Ishikawa (cell line): ENCODE data around the gene TRIM54.

Experiments
- CEBPB ChIP-seq: IDR thresholded peaks from 2 replicates; pipeline ENCODE4 v1.6.1; 2012
- CREB1 ChIP-seq: IDR thresholded peaks from 2 replicates; pipeline ENCODE4 v1.6.1; 2012; ENCODE audit warnings: low read depth
- EGR1 ChIP-seq: IDR thresholded peaks from 2 replicates; pipeline ENCODE4 v1.6.1; 2012
- EP300 ChIP-seq: IDR thresholded peaks from 2 replicates; pipeline ENCODE4 v1.6.1; 2012; ENCODE audit warnings: borderline replicate concordance
- FOXM1 ChIP-seq: IDR thresholded peaks from 2 replicates; pipeline ENCODE4 v1.6.1; 2012; ENCODE audit warnings: low read depth, borderline replicate concordance
- MAX ChIP-seq: IDR thresholded peaks from 2 replicates; pipeline ENCODE4 v1.6.1; 2012
- NFIC ChIP-seq: IDR thresholded peaks from 2 replicates; pipeline ENCODE4 v1.6.1; 2012
- RAD21 ChIP-seq: IDR thresholded peaks from 2 replicates; pipeline ENCODE4 v1.6.1; 2012; ENCODE audit warnings: low read depth
- REST ChIP-seq: IDR thresholded peaks from 2 replicates; pipeline ENCODE4 v1.6.1; 2012; ENCODE audit warnings: low read depth, mild to moderate bottlenecking
- TAF1 ChIP-seq: IDR thresholded peaks from 2 replicates; pipeline ENCODE4 v1.6.1; 2012; ENCODE audit warnings: low read depth, mild to moderate bottlenecking
- TCF12 ChIP-seq: IDR thresholded peaks from 2 replicates; pipeline ENCODE4 v1.6.1; 2012; ENCODE audit warnings: low read depth
- TEAD4 ChIP-seq: IDR thresholded peaks from 2 replicates; pipeline ENCODE4 v1.6.1; 2012
- USF1 ChIP-seq: IDR thresholded peaks from 2 replicates; pipeline ENCODE4 v1.6.1; 2012
- YY1 ChIP-seq: IDR thresholded peaks from 2 replicates; pipeline ENCODE4 v1.6.1; 2012; ENCODE audit warnings: low read depth
- ZBTB7A ChIP-seq: IDR thresholded peaks from 2 replicates; pipeline ENCODE4 v1.6.1; 2012; ENCODE audit warnings: low read depth

TRIM54 gene

DNA sequence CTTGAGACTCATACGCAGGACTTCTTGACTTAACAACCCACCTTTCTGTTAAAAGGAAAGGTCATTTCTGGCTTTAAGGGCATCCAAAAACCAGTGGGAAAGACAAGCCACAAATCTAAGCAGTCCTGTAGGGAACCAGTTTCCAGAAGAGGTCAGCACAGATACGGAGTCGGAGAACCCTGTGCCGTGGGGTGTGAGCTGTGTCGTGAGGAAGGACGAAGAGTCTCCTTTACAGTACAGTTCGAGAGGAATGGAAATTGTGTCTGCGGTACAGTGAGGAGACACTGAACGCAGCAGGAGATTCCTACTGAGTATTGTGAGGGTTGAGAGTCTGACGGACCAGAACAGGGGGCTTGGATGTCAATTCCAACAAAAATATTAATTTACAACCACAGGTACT, 37.1 kb upstream of the TRIM54 start:
- TF ChIP-seq EGR1 = no peak
- no peak for TF ChIP-seq FOXM1
- TF ChIP-seq TEAD4 = no peak
- TF ChIP-seq YY1 = no peak
- TF ChIP-seq RAD21 = no peak
- TF ChIP-seq CEBPB = no peak
- TF ChIP-seq TCF12 = no peak
- no peak for TF ChIP-seq USF1
- TF ChIP-seq NFIC = no peak
- TF ChIP-seq REST = no peak
- no peak for TF ChIP-seq TAF1
- no peak for TF ChIP-seq MAX
- no peak for TF ChIP-seq CREB1
- no peak for TF ChIP-seq EP300
- no peak for TF ChIP-seq ZBTB7A

DNA sequence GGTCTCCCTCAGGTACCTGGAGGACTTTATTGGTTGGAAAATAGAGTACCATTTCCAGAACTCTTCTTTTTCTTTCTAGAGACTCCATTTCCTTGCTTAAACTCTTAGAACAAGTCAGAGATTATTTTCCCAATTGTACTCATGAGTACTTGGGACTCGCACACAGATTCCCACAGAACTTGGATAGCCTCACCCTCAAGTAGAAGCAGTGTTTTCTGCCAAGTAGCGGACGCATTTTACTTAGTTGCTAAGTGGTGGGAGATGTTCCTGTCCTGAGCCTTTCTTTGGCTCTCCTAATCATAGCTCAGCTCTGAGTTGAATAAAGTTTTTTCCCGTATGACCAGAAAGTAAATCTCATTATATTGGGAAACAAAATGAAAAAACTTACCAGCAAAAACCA, 36.6 kb upstream of the TRIM54 start:
- TF ChIP-seq REST (no peak), MAX (no peak), TCF12 (no peak), NFIC (no peak), ZBTB7A (no peak), TEAD4 (no peak), YY1 (no peak), RAD21 (no peak), CREB1 (no peak), USF1 (no peak), FOXM1 (no peak), EGR1 (no peak), CEBPB (no peak), TAF1 (no peak), EP300 (no peak)

DNA sequence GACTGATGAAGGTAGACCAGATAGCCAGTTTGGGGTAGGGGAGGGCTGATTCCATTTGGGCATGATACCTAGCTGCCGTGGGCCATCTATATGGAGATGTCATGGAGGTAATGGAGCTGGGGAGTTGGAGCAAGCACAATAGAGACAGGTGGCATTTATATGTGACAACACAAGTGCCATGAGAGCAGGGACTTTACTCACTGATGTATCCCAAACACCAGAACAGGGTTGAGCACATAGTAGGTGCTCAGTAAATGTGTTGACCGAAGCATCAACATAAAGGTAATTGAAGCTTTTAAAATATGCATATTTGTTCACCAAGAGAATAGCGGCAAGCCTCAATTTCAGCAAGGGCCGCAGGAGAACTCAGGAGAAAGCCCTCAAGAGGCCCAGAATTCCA, 34.3 kb upstream of the TRIM54 start:
- TF ChIP-seq MAX (no peak), FOXM1 (no peak), REST (no peak), EP300 (no peak), TEAD4 (no peak), USF1 (no peak), YY1 (no peak), CREB1 (no peak), CEBPB (no peak), TCF12 (no peak), RAD21 (no peak), NFIC (no peak)
